Spleen (tissue), 11 donors: ENCODE results near the gene ETS2. TPM values are rescaled to one million over a fixed set of nuclear protein-coding genes. Genes with fewer than 3 reads are reported as not detected.

Experiments
- DNase-seq: peaks from one replicate; pipeline ENCODE4 v3.0.0-alpha.2; 2020
- H3K27ac ChIP-seq, 8 donors: fragments of 200-600 bp; sonication (generic) in 7 of 8; 1 replicate in 4 of 8; 2 replicates in 4 of 8; pipeline versions ENCODE4 v1.5.0 to v1.8.0; 2016 to 2021; ENCODE audit warnings: inconsistent platforms in 4 of 8, mild to moderate bottlenecking in 4 of 8, moderate library complexity in 1 of 8
- H3K27me3 ChIP-seq, 7 donors: fragments of 200-600 bp; sonication (generic) in 6 of 7; replicated peaks in 1 of 7; 1 replicate in 4 of 7; 2 replicates in 3 of 7; pipeline versions ENCODE4 v1.5.0 to v1.8.0; 2016 to 2021; ENCODE audit warnings: inconsistent platforms in 3 of 7, mild to moderate bottlenecking in 1 of 7
- H3K36me3 ChIP-seq, 6 donors: fragments of 200-600 bp; sonication (generic) in 5 of 6; 1 replicate in 4 of 6; 2 replicates in 2 of 6; pipeline versions ENCODE4 v1.5.0 to v1.8.0; 2016 to 2021; ENCODE audit warnings: inconsistent platforms in 2 of 6
- H3K4me1 ChIP-seq, 6 donors: fragments of 200-600 bp; sonication (generic) in 5 of 6; 1 replicate in 3 of 6; 2 replicates in 3 of 6; pipeline versions ENCODE4 v1.5.0 to v1.8.0; 2016 to 2021; ENCODE audit warnings: inconsistent platforms in 3 of 6
- H3K4me3 ChIP-seq, 8 donors: fragments of 200-600 bp; sonication (generic) in 7 of 8; 1 replicate in 4 of 8; 2 replicates in 4 of 8; pipeline versions ENCODE4 v1.5.0 to v1.8.0; 2016 to 2021; ENCODE audit warnings: inconsistent platforms in 4 of 8, mild to moderate bottlenecking in 4 of 8, moderate library complexity in 2 of 8
- H3K9me3 ChIP-seq, 8 donors: fragments of 200-600 bp; sonication (generic) in 7 of 8; 1 replicate in 4 of 8; 2 replicates in 4 of 8; pipeline versions ENCODE4 v1.5.0 to v1.8.0; 2016 to 2021; ENCODE audit warnings: inconsistent platforms in 4 of 8
- POLR2A ChIP-seq, 3 donors: fragments of 450-650 bp; IDR thresholded peaks; one replicate each; pipeline ENCODE4 v1.5.1; 2017; ENCODE audit warnings: antibody characterized with exemption in 3 of 3, mild to moderate bottlenecking in 1 of 3
- POLR2AphosphoS5 ChIP-seq, 3 donors: sonication (generic); formaldehyde crosslinking; IDR thresholded peaks; one replicate each; pipeline ENCODE4 v1.5.1; 2017; ENCODE audit warnings: antibody characterized with exemption in 3 of 3
- WGBS, 5 donors: extraction: QIAGEN DNeasy Blood & Tissue Kit in 3 of 5; methylation state at CpG; one replicate each; pipeline versions ENCODE4 v1.1.5 to v1.1.7; 2013 to 2018; 5-methylcytosine and 5-hydroxymethylcytosine counted together
- intact Hi-C: fragments of 100-400 bp; cut with DNase I; formaldehyde crosslinking; loops from one replicate; pipeline ENCODE4 v1.15.0; 2023; ENCODE audit warnings: low total_unique reads
- polyA plus RNA-seq, 3 donors: library from polyadenylated mRNA; stranded (reverse); fragments of 200-250 nt; gene quantifications; one replicate each; pipeline ENCODE4 v1.2.1, GENCODE V29; 2013
- total RNA-seq, 7 donors: library from RNA; depleted of rRNA in 3 of 7; stranded (reverse); fragments of >200 nt in 3 of 7; fragmentation: NEBNext Ultra II Directional in 4 of 7; extraction: Animal tissue kit (Norgen Biotek cat#: 25700) in 4 of 7; gene quantifications; one replicate each; pipeline versions ENCODE4 v1.1.0 to v1.2.1, GENCODE V29; 2016 to 2021
- TF ChIP-seq, protein P1 (sequence below), 11 experiments: fragments of 200-600 bp in 7 of 11; fragments of 450-650 bp in 4 of 11; sonication (generic) in 4 of 11; IDR thresholded peaks in 8 of 11; conservative IDR thresholded peaks in 3 of 11; 1 replicate in 7 of 11; 2 replicates in 4 of 11; pipeline versions ENCODE4 v1.4.0 to v1.8.0; 2016 to 2021; ENCODE audit warnings: antibody characterized with exemption in 11 of 11, inconsistent platforms in 4 of 11, mild to moderate bottlenecking in 1 of 11
- donor health status: healthy with polysubstance abuse.
- donor health status: DM: no; HTN: no; CAD: no; lungs with moderate emphysema.
- donor health status: DM: no; HTN: no; CAD: no.
- donor health status: Bipolar disorder and iron deficiency.
- donor health status: healthy.
- donor health status: DM: no; HTN: no; CAD: no.
- donor health status: DM: yes; HTN: yes; CAD: no.

ETS2 gene
- total and polyA plus RNA-seq, 10 donors = 44.4 to 590 (median 349) TPM

DNA sequence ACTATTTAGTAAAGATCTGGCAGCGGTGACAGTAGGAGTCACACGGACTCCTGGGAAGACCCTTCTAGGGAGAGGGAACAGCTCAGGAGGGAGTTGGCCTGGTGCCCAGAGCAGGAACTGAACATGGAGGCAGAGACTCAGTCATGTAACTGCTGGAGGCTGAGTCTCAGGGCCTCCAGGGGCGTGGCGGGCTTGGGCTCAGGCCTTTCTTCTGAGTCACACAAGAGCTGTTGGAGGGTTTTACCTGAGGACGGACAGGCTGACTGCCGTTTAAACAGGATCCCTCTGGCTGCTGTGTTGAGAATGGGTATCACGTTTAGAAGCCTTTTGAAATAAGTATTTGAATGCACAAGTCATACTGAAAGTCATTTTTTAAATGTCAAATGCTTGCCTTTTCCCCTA, 7.2 kb upstream of the ETS2 start:
- Histone ChIP-seq H3K27me3 (no peaks in the 10 kb centered on the region), H3K27ac (no peak overlapping the region), H3K4me1 (peaks cover 0 to 3% (median 0%) of the 10 kb centered on the region in 6 donors), H3K4me3 (no peak overlapping the region), H3K9me3 (no peaks in the 10 kb centered on the region), H3K36me3 (no peaks in the 10 kb centered on the region)
- DNase-seq = no peak
- WGBS, 5 donors = 75 to 85% (median 79%) methylated on average over 7 of the region's 7 CpGs
- intact Hi-C loops = no loop called here
- TF ChIP-seq POLR2AphosphoS5 (IDR thresholded peaks at IDR 0.05) (no peak), POLR2A (IDR thresholded peaks at IDR 0.05) (no peak)
- TF ChIP-seq, protein P1, sequence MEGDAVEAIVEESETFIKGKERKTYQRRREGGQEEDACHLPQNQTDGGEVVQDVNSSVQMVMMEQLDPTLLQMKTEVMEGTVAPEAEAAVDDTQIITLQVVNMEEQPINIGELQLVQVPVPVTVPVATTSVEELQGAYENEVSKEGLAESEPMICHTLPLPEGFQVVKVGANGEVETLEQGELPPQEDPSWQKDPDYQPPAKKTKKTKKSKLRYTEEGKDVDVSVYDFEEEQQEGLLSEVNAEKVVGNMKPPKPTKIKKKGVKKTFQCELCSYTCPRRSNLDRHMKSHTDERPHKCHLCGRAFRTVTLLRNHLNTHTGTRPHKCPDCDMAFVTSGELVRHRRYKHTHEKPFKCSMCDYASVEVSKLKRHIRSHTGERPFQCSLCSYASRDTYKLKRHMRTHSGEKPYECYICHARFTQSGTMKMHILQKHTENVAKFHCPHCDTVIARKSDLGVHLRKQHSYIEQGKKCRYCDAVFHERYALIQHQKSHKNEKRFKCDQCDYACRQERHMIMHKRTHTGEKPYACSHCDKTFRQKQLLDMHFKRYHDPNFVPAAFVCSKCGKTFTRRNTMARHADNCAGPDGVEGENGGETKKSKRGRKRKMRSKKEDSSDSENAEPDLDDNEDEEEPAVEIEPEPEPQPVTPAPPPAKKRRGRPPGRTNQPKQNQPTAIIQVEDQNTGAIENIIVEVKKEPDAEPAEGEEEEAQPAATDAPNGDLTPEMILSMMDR (IDR thresholded peaks at IDR 0.05 in 8 of 11, conservative IDR thresholded peaks at IDR 0.05 in 3 of 11) = no peak

DNA sequence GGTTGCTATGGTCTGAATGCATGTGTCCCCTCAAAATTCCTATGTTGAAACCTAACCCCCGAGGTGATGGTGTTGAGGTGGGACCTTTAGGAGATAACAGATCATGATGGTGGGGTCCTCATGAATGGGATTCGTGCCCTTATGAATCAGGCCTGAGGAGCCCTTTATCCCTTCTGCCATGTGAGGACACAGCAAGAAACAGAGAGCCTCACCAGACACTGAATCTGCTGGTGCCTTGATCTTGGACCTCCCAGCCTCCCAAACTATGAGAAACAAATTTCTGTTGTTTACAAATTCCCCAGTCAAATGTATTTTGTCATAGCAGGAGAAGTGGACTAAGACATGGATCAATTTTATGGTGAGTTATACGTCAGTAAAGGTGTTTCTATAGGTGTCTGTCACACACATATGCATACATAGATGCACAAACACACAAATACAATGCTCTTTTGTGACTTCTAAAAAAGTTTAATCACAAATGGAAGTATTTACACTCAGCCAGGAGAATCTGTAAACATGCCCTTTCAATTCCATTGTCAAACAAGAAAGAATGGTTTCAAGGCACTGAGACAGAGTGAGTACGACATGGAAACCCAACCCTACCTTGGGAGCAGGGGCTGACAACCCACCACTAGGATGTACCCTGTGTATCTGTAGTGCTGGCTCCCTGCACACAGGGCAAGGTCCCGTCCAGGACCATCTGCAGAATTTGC, 5.5 kb upstream of the ETS2 start:
- TF ChIP-seq POLR2A (IDR thresholded peaks at IDR 0.05) (no peak), POLR2AphosphoS5 (IDR thresholded peaks at IDR 0.05) (no peak)
- TF ChIP-seq, protein P1 (IDR thresholded peaks at IDR 0.05 in 8 of 11, conservative IDR thresholded peaks at IDR 0.05 in 3 of 11) = no peak
- Histone ChIP-seq H3K27ac (no peak overlapping the region), H3K4me1 (peaks cover 0 to 20% (median 13%) of the 10 kb centered on the region in 6 donors), H3K36me3 (no peaks in the 10 kb centered on the region), H3K9me3 (no peaks in the 10 kb centered on the region), H3K27me3 (peaks cover 0 to 7% (median 0%) of the 10 kb centered on the region in 7 donors), H3K4me3 (no peak overlapping the region)
- no peak for DNase-seq
- intact Hi-C loops = loop anchor here (10.0 kb wide), 1 partner anchor 55 kb away; no protein-coding TSS in a partner anchor
- WGBS, 5 donors = 83 to 93% (median 90%) methylated on average over 5 of the region's 5 CpGs

DNA sequence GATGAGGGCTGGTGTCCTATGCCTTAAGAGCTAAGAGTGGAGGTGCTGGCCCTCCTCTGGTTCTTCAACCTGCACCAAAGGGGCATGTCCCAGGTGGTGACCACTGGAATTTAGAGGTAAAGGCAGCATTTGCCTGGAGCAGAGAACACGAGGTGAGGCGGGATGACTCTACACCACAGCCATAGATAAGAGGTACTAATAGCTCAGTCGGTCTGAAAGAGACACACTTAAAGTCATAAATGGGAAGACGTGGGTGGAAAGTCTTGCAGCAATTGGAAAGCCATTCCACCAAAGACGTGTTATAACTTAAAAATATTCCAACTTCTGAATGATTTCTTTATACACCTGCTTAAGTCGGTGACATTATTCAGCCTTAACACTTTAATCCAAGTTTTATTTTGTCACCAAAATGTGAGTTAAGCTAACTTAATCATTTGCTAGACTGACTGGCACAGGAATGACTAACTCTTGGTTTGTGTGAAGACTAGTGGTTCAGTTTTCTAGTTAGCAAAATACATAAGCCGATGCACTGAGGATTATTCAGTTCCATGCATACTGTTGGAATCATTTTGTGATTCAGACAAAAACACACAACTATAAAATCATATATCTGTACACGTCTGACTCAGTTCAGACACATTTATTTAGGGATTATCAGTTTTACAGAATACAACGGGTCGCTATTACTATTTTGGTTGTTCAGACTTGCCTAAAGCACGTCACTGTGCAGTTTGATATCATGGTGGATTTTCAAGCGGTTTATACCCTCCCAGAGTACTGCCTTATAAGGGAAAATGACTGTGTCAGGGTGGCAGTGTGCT, 4.6 kb upstream of the ETS2 start:
- Histone ChIP-seq H3K9me3 (no peaks in the 10 kb centered on the region), H3K4me1 (peaks cover 0 to 23% (median 14%) of the 10 kb centered on the region in 6 donors), H3K27me3 (peaks cover 0 to 8% (median 0%) of the 10 kb centered on the region in 7 donors), H3K27ac (no peak overlapping the region), H3K36me3 (no peaks in the 10 kb centered on the region), H3K4me3 (no peak overlapping the region)
- TF ChIP-seq POLR2AphosphoS5 (IDR thresholded peaks at IDR 0.05) (no peak), POLR2A (IDR thresholded peaks at IDR 0.05) (no peak)
- TF ChIP-seq, protein P1 (IDR thresholded peaks at IDR 0.05 in 8 of 11, conservative IDR thresholded peaks at IDR 0.05 in 3 of 11) = no peak
- no peak for DNase-seq
- 86 to 95% (median 88%) methylated on average over 12 of the region's 12 CpGs for WGBS, 5 donors
- intact Hi-C loops = loop anchor here (10.0 kb wide), 1 partner anchor 56 kb away; no protein-coding TSS in a partner anchor
